ENCODE results near the gene TMEM200B.

GRCh38 chr1:29167904-29168303 is 44.2 kb upstream of the TMEM200B start:
- TF ChIP-seq CTCF (conservative IDR thresholded peaks at IDR 0.05; ENCODE audit: low read depth, low read length): no peak
- TF ChIP-seq EZH2 (IDR thresholded peaks at IDR 0.05; ENCODE audit: borderline replicate concordance, low read depth, low read length, poor library complexity, severe bottlenecking): no peak
